Neural progenitor cell (in vitro differentiated cells): ENCODE data around the gene CDKN2C.

Source experiments
- EZH2phosphoT487 ChIP-seq: fragments of 200-600 bp; sonication (generic); IDR thresholded peaks from 2 replicates; pipeline ENCODE4 v1.6.1; 2017; ENCODE audit warnings: antibody characterized with exemption
- TF ChIP-seq, protein P1 (sequence below): fragments of 200-600 bp; sonication (generic); IDR thresholded peaks from 2 replicates; pipeline ENCODE4 v1.5.1; 2017; ENCODE audit warnings: antibody characterized with exemption, mild to moderate bottlenecking

DNA sequence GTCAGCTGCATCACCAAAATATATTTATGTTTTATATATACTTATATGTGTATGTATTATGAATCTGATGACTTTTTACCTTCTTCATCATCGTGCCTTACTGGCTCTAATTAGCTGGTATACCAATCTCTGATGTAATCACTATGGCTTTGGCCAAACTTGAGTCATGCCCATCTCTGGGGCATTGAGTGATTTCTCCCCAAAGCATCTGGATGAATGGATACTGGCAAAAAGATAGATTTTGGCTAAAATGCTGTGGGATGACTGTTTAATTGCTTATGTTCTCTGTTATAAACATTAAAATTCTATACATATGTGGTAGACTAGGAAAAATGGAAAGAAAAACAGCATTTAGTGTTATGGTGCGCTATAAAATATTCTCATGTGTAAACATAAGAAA lies 19.6 kb downstream of the CDKN2C start:
- TF ChIP-seq, protein P1, sequence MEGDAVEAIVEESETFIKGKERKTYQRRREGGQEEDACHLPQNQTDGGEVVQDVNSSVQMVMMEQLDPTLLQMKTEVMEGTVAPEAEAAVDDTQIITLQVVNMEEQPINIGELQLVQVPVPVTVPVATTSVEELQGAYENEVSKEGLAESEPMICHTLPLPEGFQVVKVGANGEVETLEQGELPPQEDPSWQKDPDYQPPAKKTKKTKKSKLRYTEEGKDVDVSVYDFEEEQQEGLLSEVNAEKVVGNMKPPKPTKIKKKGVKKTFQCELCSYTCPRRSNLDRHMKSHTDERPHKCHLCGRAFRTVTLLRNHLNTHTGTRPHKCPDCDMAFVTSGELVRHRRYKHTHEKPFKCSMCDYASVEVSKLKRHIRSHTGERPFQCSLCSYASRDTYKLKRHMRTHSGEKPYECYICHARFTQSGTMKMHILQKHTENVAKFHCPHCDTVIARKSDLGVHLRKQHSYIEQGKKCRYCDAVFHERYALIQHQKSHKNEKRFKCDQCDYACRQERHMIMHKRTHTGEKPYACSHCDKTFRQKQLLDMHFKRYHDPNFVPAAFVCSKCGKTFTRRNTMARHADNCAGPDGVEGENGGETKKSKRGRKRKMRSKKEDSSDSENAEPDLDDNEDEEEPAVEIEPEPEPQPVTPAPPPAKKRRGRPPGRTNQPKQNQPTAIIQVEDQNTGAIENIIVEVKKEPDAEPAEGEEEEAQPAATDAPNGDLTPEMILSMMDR, result no peak
- TF ChIP-seq EZH2phosphoT487, result no peak
